ENCODE data around the gene ATP5F1E. TPM values are rescaled to one million over a fixed set of nuclear protein-coding genes. Genes with fewer than 3 reads are reported as not detected.

Gene ATP5F1E
- total and polyA plus RNA-seq, 2 experiments from 2014 or later, result 12.9 to 211 TPM

- TF ChIP-seq, protein P1, sequence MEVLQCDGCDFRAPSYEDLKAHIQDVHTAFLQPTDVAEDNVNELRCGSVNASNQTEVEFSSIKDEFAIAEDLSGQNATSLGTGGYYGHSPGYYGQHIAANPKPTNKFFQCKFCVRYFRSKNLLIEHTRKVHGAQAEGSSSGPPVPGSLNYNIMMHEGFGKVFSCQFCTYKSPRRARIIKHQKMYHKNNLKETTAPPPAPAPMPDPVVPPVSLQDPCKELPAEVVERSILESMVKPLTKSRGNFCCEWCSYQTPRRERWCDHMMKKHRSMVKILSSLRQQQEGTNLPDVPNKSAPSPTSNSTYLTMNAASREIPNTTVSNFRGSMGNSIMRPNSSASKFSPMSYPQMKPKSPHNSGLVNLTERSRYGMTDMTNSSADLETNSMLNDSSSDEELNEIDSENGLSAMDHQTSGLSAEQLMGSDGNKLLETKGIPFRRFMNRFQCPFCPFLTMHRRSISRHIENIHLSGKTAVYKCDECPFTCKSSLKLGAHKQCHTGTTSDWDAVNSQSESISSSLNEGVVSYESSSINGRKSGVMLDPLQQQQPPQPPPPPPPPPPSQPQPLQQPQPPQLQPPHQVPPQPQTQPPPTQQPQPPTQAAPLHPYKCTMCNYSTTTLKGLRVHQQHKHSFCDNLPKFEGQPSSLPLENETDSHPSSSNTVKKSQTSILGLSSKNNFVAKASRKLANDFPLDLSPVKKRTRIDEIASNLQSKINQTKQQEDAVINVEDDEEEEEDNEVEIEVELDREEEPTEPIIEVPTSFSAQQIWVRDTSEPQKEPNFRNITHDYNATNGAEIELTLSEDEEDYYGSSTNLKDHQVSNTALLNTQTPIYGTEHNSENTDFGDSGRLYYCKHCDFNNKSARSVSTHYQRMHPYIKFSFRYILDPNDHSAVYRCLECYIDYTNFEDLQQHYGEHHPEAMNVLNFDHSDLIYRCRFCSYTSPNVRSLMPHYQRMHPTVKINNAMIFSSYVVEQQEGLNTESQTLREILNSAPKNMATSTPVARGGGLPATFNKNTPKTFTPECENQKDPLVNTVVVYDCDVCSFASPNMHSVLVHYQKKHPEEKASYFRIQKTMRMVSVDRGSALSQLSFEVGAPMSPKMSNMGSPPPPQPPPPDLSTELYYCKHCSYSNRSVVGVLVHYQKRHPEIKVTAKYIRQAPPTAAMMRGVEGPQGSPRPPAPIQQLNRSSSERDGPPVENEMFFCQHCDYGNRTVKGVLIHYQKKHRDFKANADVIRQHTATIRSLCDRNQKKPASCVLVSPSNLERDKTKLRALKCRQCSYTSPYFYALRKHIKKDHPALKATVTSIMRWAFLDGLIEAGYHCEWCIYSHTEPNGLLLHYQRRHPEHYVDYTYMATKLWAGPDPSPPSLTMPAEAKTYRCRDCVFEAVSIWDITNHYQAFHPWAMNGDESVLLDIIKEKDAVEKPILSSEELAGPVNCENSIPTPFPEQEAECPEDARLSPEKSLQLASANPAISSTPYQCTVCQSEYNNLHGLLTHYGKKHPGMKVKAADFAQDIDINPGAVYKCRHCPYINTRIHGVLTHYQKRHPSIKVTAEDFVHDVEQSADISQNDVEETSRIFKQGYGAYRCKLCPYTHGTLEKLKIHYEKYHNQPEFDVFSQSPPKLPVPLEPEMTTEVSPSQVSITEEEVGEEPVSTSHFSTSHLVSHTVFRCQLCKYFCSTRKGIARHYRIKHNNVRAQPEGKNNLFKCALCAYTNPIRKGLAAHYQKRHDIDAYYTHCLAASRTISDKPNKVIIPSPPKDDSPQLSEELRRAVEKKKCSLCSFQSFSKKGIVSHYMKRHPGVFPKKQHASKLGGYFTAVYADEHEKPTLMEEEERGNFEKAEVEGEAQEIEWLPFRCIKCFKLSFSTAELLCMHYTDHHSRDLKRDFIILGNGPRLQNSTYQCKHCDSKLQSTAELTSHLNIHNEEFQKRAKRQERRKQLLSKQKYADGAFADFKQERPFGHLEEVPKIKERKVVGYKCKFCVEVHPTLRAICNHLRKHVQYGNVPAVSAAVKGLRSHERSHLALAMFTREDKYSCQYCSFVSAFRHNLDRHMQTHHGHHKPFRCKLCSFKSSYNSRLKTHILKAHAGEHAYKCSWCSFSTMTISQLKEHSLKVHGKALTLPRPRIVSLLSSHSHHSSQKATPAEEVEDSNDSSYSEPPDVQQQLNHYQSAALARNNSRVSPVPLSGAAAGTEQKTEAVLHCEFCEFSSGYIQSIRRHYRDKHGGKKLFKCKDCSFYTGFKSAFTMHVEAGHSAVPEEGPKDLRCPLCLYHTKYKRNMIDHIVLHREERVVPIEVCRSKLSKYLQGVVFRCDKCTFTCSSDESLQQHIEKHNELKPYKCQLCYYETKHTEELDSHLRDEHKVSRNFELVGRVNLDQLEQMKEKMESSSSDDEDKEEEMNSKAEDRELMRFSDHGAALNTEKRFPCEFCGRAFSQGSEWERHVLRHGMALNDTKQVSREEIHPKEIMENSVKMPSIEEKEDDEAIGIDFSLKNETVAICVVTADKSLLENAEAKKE (CRISPR knock-in tag; IDR thresholded peaks at IDR 0.05), result no peak
- TF ChIP-seq EZH2phosphoT487 (IDR thresholded peaks at IDR 0.05; ENCODE audit: unreplicated experiment) (no peak), ZNF331 (CRISPR knock-in tag; IDR thresholded peaks at IDR 0.05; ENCODE audit: low read depth) (no peak), REST (IDR thresholded peaks at IDR 0.05; ENCODE audit: unreplicated experiment) (no peak), NANOG (IDR thresholded peaks at IDR 0.05; ENCODE audit: borderline replicate concordance) (no peak)
Observed at GRCh38 chr20:59033616-59034165, 1.6 kb upstream of the ATP5F1E start (continued).
